Ascending aorta (tissue), 2 donors: ENCODE data around the gene YARS2. TPM values are rescaled to one million over a fixed set of nuclear protein-coding genes. Genes with fewer than 3 reads are reported as not detected.

Source experiments
- DNase-seq, 2 donors: peaks; one replicate each; pipeline ENCODE4 v3.0.0-alpha.2; 2019; ENCODE audit warnings: low spot score in 2 of 2
- H3K27ac ChIP-seq, 2 donors: fragments of 200-600 bp; sonication (generic); one replicate each; pipeline ENCODE4 v1.5.1; 2016 to 2017; ENCODE audit warnings: mild to moderate bottlenecking in 1 of 2
- H3K27me3 ChIP-seq: fragments of 200-600 bp; sonication (generic); one replicate; pipeline ENCODE4 v1.5.1; 2017
- H3K36me3 ChIP-seq, 2 donors: fragments of 200-600 bp; sonication (generic); one replicate each; pipeline ENCODE4 v1.5.1; 2016
- H3K4me1 ChIP-seq, 2 donors: fragments of 200-600 bp; sonication (generic); one replicate each; pipeline ENCODE4 v1.5.1; 2016 to 2017; ENCODE audit warnings: mild to moderate bottlenecking in 1 of 2
- H3K4me3 ChIP-seq, 2 donors: fragments of 200-600 bp; sonication (generic); one replicate each; pipeline ENCODE4 v1.5.1; 2016 to 2017; ENCODE audit warnings: mild to moderate bottlenecking in 1 of 2
- H3K9me3 ChIP-seq, 2 donors: fragments of 200-600 bp; sonication (generic); one replicate each; pipeline ENCODE4 v1.5.1; 2016
- intact Hi-C: fragments of 100-400 bp; cut with DNase I; formaldehyde crosslinking; loops from one replicate; pipeline ENCODE4 v1.15.1; 2023
- total RNA-seq: library from RNA; depleted of rRNA; stranded (reverse); fragments of >200 nt; gene quantifications from one replicate; pipeline ENCODE4 v1.1.0, GENCODE V29; 2016
- TF ChIP-seq, protein P1 (sequence below), 3 experiments: fragments of 200-600 bp in 2 of 3; fragments of 450-650 bp in 1 of 3; sonication (generic) in 2 of 3; IDR thresholded peaks; one replicate each; pipeline ENCODE4 v1.5.1; 2016 to 2019; ENCODE audit warnings: antibody characterized with exemption in 3 of 3, mild to moderate bottlenecking in 1 of 3, moderate library complexity in 1 of 3

YARS2 gene
- total RNA-seq, 1 donor from 2014 or later, result 15.8 TPM

DNA sequence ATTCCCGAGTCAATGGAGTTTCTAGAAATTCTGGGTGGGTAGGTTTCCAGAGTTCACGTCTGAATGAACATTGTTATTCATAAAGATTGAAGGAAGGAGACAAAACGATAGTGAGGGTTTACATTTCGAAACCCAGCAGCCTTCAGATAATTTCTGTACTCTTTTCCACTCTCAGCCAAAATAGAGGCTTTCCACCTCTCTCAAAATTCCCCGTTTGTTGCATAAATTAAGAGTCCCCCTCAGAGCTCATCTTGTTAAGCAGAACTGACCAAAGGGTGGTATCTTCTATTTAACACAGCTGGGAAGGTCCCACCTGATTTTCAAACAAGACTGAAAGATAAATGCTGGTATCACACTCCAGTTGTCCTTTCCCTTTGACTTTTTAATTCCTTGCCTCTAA is 21.5 kb upstream of the YARS2 start:
- Histone ChIP-seq H3K4me3 (no peak overlapping the region), H3K4me1 (no peaks in the 10 kb centered on the region), H3K9me3 (no peaks in the 10 kb centered on the region), H3K27ac (no peak overlapping the region), H3K36me3 (no peaks in the 10 kb centered on the region), H3K27me3 (no peaks in the 10 kb centered on the region)
- no peak for DNase-seq
- intact Hi-C loops, result no loop called here
- TF ChIP-seq, protein P1, sequence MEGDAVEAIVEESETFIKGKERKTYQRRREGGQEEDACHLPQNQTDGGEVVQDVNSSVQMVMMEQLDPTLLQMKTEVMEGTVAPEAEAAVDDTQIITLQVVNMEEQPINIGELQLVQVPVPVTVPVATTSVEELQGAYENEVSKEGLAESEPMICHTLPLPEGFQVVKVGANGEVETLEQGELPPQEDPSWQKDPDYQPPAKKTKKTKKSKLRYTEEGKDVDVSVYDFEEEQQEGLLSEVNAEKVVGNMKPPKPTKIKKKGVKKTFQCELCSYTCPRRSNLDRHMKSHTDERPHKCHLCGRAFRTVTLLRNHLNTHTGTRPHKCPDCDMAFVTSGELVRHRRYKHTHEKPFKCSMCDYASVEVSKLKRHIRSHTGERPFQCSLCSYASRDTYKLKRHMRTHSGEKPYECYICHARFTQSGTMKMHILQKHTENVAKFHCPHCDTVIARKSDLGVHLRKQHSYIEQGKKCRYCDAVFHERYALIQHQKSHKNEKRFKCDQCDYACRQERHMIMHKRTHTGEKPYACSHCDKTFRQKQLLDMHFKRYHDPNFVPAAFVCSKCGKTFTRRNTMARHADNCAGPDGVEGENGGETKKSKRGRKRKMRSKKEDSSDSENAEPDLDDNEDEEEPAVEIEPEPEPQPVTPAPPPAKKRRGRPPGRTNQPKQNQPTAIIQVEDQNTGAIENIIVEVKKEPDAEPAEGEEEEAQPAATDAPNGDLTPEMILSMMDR (IDR thresholded peaks at IDR 0.05), result no peak

DNA sequence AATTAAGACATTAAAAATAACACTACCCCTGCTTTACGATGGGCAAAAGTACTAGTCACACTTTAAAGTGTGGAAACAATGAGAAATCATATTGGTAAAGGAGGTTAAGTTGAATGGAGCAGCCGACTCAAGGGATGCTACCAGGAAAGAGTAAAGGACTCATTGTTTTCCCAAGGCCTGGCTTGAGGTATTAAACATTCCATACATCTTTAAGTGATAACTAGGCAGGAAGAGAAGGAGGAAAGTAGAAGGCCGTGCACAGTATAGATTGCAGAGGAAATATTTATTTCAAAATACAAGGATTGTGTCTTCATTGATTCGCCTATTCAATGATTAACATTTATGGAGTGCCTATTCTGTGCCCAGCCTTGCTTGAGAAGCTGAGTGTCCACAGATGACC is 20.6 kb upstream of the YARS2 start:
- H3K4me3 ChIP-seq, result no peak overlapping the region
- H3K9me3 ChIP-seq, result no peaks in the 10 kb centered on the region
- no peak for DNase-seq
- intact Hi-C loops, result no loop called here
- H3K4me1 ChIP-seq, result no peaks in the 10 kb centered on the region
- TF ChIP-seq, protein P1 (IDR thresholded peaks at IDR 0.05), result no peak
- H3K27ac ChIP-seq, result no peak overlapping the region
- no peaks in the 10 kb centered on the region for H3K36me3 ChIP-seq
- no peaks in the 10 kb centered on the region for H3K27me3 ChIP-seq

DNA sequence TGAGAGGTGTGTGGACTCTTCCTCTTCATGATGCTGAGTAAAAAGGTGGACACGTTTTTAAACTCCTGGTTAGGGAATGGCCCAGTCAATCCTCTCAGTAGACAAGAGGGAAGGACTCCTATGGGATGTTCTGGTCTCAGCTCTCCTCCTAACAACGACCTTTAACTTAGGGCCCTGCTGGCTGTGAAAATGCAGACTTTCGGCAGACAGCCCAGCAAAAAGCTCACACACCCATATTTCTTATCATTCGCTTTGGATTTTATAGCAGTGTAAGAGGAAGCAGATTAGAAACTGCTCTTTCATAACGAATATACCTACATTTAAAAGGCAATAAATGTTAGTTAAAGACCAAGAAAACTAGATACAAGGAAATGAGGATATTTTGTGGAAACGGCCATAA is 18.0 kb upstream of the YARS2 start:
- intact Hi-C loops, result no loop called here
- DNase-seq, result no peak
- H3K4me1 ChIP-seq, result no peaks in the 10 kb centered on the region
- H3K27ac ChIP-seq, result no peak overlapping the region
- H3K9me3 ChIP-seq, result no peaks in the 10 kb centered on the region
- no peaks in the 10 kb centered on the region for H3K27me3 ChIP-seq
- no peaks in the 10 kb centered on the region for H3K36me3 ChIP-seq
- TF ChIP-seq, protein P1 (IDR thresholded peaks at IDR 0.05), result no peak
- H3K4me3 ChIP-seq, result no peak overlapping the region

DNA sequence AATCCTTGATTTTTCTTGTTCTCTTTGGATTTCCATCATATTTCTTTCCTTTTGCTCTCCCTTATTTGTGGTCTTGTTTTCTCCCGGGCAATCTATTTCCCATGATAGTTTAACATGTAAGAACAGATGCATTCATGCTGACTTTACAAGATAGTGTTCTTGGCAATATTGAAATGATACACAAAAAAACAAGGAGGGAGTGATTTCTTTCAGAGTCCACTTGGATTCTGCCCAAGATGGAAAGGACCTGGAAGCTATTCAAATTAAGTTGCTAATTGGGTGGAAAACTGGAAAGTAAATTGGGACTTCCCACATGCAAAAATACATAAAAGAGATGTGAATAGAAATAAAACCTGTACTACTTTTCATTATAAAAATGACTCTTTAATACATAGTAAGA is 14.4 kb upstream of the YARS2 start:
- TF ChIP-seq, protein P1 (IDR thresholded peaks at IDR 0.05), result no peak
- intact Hi-C loops, result no loop called here

DNA sequence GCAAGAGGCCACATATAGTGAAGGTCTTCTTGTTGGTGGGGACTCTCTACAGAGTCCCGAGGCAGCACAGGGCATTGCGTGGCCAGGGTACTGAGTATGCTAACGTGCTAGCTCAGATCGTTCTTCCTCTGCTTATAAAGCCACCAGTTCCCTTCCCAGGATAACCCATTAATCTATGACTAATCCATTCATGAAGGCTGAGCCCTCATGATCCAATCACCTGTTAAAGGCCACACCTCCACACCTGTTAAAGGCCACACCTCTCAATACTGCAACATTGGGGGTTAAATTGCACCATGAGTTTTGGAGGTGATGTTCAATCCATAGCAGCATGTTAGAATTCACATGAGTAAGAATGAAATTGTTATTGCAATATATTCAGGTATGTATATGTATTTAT is 12.8 kb upstream of the YARS2 start:
- Histone ChIP-seq H3K27me3 (no peaks in the 10 kb centered on the region), H3K9me3 (no peaks in the 10 kb centered on the region), H3K36me3 (no peaks in the 10 kb centered on the region), H3K4me1 (no peaks in the 10 kb centered on the region), H3K27ac (no peak overlapping the region), H3K4me3 (no peak overlapping the region)
- DNase-seq, result no peak
- intact Hi-C loops, result no loop called here
- TF ChIP-seq, protein P1 (IDR thresholded peaks at IDR 0.05), result no peak

More for the DNA sequence above, 14.4 kb upstream of the YARS2 start:
- Histone ChIP-seq H3K36me3 (no peaks in the 10 kb centered on the region), H3K27ac (no peak overlapping the region), H3K4me1 (no peaks in the 10 kb centered on the region), H3K4me3 (no peak overlapping the region), H3K9me3 (no peaks in the 10 kb centered on the region), H3K27me3 (no peaks in the 10 kb centered on the region)
- no peak for DNase-seq

DNA sequence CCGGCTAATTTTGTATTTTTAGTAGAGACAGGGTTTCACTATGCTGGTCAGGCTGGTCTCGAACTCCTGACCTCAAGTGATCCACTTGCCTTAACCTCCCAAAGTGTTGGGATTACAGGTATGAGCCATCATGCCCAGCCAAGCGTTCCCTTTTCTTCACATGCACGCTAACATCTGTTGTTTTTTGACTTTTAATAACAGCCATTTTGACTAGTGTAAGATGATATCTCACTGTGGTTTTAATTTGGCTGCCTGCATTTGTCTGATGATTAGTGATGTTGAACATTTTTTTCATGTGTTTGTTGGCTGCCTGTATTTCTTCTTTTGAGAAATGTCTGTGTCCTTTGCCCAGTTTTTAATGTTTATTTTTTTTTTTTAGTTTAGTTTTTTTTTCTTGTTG is 10.2 kb upstream of the YARS2 start:
- TF ChIP-seq, protein P1 (IDR thresholded peaks at IDR 0.05), result no peak
- DNase-seq, result no peak
- intact Hi-C loops, result no loop called here
- no peaks in the 10 kb centered on the region for H3K36me3 ChIP-seq
- H3K9me3 ChIP-seq, result no peaks in the 10 kb centered on the region
- H3K27ac ChIP-seq, result no peak overlapping the region
- no peaks in the 10 kb centered on the region for H3K4me1 ChIP-seq
- no peak overlapping the region for H3K4me3 ChIP-seq
- no peaks in the 10 kb centered on the region for H3K27me3 ChIP-seq
